Ramos (cell line): ENCODE results near the gene GATAD2A.
"Not testable (repeated sequence)": the region's sequence is repeated elsewhere in the genome, so short reads cannot be mapped to it uniquely, and the experiment has no call there.

Experiments used
- in situ Hi-C: fragments of 300-500 bp; cut with MboI; formaldehyde crosslinking; loops from one replicate; pipeline ENCODE4 v1.14.3; 2022; ENCODE audit warnings: low sequenced_read_pairs; ENCODE audit not compliant: unreplicated experiment

Gene GATAD2A, protein sequence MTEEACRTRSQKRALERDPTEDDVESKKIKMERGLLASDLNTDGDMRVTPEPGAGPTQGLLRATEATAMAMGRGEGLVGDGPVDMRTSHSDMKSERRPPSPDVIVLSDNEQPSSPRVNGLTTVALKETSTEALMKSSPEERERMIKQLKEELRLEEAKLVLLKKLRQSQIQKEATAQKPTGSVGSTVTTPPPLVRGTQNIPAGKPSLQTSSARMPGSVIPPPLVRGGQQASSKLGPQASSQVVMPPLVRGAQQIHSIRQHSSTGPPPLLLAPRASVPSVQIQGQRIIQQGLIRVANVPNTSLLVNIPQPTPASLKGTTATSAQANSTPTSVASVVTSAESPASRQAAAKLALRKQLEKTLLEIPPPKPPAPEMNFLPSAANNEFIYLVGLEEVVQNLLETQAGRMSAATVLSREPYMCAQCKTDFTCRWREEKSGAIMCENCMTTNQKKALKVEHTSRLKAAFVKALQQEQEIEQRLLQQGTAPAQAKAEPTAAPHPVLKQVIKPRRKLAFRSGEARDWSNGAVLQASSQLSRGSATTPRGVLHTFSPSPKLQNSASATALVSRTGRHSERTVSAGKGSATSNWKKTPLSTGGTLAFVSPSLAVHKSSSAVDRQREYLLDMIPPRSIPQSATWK

DNA sequence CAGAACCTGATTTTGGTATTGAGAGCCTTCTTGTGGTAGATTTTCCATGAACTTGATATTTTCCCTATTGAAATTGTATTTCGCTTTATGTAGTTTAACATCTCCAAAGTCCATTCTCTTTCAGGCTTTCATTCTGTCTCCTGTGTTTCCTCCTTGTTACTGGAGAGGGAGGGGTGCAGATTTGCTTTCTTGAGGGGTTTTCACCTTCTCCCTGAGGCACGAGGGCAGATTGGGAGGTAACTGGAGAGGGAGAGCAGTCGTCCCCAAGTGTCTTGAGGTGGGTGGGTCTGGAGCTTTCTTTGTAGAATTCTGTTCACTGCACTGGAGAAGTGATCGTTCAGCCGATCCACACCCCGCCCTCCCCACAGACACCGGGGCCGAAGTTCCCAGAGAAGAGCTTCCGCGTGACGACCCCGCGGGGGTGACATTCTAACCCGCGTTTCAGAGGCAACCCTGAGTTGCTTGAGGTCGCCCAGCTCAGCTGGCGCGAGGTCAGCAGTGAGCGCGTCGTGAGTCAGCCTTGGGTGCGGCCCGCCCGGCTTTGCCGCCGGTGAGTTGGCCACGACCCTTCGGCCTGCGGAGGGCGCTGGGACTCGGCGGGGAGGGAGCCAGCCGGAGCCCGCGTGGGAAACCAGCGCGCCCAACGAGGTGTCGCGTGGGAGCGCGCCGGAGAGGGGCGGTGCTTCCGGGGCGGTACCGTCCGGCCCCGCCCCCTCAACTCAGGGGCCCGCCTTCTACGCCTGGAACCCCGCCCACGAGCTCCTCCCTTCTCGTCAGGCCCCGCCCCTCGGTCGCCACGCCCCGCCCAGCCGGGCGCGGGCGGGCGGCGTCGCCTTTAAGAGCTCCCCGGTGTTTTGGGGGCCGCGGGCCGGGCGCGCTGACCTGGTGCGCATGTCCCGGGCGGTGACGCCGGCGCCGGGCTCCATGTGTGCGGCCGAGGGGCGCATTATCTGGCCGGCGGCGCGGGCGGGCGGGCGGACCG is at the start of gene GATAD2A:
TSS of gene GATAD2A (plus strand) at position 797 of the 982 bp plus-strand sequence. CDS start 59,671 bp downstream, outside the sequence.
- in situ Hi-C loops, result no loop called here

DNA sequence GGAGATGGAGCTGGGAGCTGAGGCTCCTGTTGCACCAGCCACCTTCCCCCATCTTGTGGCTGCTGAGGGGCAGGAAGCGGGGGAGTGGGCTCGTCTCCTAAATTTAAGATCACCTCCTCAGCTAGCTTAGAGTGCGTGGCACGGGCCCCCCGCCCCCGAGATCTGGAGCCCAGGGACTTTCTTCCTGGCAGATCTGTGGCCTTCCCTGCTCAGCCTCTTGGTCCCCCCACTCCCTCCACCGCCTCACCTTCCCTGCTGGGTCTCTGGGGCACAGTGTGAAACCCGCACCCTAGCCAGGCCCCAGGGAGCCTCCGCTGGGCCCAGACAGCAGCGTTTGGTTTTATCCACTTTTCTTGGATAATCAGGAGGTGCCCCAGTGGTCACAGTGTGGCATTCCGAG is 49.0 kb upstream of the GATAD2A start:
- in situ Hi-C loops, result no loop called here

GRCh38 chr19:19356901-19357566 is 48.4 kb upstream of the GATAD2A start:
- in situ Hi-C loops, result no loop called here

- in situ Hi-C loops, result no loop called here
Observed at GRCh38 chr19:19361075-19361594, 44.3 kb upstream of the GATAD2A start.

DNA sequence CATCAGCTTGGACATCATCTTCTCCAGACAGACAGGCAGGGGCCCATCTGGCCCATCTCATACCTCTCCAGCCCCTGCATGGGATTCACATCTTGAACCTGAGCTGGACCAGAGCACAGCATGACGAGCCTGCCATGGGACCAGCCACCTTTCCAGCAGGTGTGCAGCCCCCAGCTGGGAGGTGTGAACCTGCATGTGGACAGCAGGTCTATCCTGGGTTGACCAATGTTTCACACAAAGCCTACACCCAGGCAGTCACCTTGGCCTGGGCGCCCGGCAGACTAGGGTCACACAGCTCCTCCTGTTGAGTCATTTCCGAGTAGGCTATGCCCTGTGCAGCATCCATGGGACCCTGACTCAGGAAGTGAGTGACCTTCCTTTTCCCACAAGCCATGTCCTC is 43.4 kb upstream of the GATAD2A start:
- in situ Hi-C loops, result no loop called here

DNA sequence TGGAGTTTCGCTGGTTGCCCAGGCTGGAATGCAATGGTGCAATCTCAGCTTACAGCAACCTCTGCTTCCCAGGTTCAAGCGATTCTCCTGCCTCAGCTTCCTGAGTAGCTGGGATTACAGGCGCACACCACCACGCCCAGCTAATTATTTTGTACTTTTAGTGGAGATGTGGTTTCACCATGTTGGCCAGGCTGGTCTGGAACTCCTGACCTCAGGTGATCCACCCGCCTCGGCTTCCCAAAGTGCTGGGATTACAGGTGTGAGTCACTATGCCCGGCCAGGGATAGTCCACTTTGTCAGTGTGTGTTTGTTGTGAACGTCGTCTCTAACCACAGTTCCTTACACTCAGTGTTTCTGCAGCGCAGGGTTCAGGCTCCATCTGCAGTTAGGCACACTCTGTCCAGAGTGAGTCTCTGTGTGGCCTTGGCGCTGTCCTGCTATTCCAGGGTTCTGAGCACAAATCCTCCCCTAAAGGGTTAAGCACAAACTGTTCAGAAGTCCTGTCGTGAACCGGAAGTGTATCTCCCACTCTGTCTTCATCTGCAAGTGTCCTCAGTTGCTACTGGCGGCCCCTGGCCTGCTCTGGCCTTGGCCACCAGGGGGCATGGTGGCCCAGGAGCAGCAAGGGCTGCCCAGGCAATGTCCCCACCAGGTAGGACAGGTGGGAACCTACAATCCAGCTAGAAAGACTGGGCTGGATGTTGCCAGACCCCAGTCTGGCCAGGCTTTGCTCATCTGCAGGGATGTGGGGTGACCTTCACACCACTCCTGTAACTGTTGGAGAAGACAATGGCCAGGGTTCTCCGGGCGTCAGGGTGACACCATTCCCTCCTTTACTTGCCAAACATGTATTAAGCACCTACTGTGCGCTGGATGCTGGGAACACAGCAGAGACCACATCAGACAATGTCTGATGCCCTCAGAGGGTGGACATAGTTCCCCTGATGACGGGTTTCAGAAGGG is 38.8 kb upstream of the GATAD2A start:
- in situ Hi-C loops, result loop anchor here (5.0 kb wide), 1 partner anchor 126 kb away; no protein-coding TSS in a partner anchor

DNA sequence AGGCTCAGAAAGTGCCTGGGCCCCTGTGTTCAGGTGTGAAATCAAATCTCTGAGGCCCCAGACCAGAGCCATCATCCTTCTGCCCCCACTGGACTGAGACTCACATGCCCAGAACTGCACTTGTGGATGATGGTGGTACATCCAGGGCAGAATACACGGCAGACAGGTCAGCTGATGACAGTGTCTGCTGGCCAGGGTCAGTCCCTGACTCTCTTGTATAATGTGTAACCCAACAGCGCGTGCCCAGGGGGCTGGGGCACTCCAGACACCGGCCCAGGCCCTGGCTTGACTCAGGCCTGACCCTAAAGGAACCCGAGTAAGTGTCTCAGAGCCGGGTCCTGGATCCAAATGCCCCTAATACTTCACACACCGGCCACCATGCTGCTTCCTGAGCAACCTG is 37.4 kb upstream of the GATAD2A start:
- in situ Hi-C loops, result loop anchor here (5.0 kb wide), 1 partner anchor 124 kb away; no protein-coding TSS in a partner anchor

DNA sequence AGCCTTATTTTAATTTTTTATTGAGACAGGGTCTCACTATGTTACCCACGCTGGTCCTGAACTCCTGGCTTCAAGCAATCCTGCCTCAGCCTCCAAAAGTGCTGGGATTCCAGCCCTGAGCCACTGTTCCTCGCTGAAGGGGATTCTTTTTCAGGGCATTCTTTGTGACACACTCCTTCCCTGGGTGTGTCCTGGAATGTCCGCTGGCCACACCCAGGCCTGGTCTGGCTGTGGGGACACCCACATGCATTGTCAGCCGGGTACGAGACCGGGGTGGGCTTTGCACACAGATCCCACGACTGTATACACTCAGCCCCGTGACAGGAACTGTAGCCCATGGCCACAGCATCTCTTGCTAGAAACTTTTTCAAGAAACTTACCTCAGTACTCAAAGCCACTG is 34.4 kb upstream of the GATAD2A start:
- in situ Hi-C loops, result no loop called here

GRCh38 chr19:19372656-19373416 is 32.6 kb upstream of the GATAD2A start:
- in situ Hi-C loops, result no loop called here

GRCh38 chr19:19379527-19379926 is 25.9 kb upstream of the GATAD2A start:
- in situ Hi-C loops, result no loop called here

GRCh38 chr19:19380316-19380715 is 25.2 kb upstream of the GATAD2A start:
- in situ Hi-C loops, result not testable (repeated sequence)

- in situ Hi-C loops, result no loop called here
Observed at GRCh38 chr19:19381007-19381926, 24.2 kb upstream of the GATAD2A start.

DNA sequence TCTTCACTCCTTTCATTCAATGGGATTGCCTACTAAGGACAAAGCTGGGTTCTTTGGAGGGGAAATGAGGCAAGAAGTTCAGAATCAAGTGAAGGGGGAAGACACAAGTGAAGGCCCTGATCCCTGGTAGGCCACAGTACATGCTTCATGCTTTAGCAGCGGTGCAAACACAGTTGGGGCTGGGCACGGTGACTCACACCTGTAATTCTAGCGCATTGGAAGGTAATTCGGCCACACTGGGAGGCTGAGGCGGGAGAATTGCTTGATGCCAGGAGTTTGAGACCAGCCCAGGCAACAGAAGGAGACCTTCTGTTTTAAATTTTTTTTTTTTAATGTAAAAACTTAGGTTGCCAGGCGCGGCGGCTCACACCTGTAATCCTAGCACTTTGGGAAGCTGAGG is 23.4 kb upstream of the GATAD2A start:
- in situ Hi-C loops, result no loop called here

GRCh38 chr19:19384486-19384885 is 21.0 kb upstream of the GATAD2A start:
- in situ Hi-C loops, result no loop called here

GRCh38 chr19:19385131-19385895 is 20.2 kb upstream of the GATAD2A start:
- in situ Hi-C loops, result no loop called here
